ENCODE measurements around the gene CBL. TPM values are rescaled to one million over a fixed set of nuclear protein-coding genes. Genes with fewer than 3 reads are reported as not detected.
A peak's percentile ranks its signal among the peaks of the same experiment; 100 is the strongest.
"Not testable (repeated sequence)": the region's sequence is repeated elsewhere in the genome, so short reads cannot be mapped to it uniquely, and the experiment has no call there.

The CBL gene
- total RNA-seq, 3 donors from 2014 or later (not counting 1 experiment from before 2014, with no cell fraction given) = 29.0 to 32.5 (median 30.1) TPM

DNA sequence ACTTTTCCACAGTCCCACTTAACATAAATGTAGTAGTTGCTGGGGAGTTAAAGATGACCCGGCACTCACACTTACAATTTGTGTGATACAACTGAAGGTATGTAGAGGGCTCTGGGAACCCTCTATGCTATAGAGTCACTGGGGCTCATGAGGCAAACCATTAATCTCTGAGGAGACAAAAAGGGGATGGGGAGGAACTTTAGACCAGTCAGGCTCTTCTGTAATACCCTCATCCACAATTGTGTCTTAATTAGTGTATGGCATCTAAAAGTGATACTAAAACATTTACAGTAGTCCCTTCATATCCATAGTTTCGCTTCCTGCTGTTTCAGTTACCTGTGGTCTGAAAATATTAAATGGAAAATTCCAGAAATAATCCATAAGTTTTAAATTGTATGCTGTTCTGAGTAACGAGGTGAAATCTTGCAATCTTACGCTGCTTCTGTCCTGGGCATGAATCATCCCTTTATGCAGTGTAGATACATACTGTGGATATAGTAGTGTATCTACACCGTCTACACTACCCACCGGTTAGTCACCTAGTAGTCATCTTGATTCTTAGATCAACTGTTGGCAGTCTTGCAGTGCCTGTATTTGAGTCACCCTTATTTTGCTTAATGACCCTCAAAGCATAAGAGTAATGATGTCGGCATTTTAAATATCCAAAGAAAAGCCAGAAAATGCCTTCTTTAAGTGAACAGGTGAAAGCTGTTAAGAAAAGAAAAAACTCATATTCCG, 12.2 kb downstream of the CBL start:
- Histone ChIP-seq H3K27me3 (ENCODE audit: control insufficient read depth, insufficient read depth, low read length) (no peaks in the 10 kb centered on the region), H3K4me3 (ENCODE audit: low read length) (no peak overlapping the region), H3K4me1 (ENCODE audit: control insufficient read depth, insufficient read depth, low read length) (peaks cover 4% of the 10 kb centered on the region), H3K36me3 (ENCODE audit: control insufficient read depth, insufficient read depth, low read length) (no peaks in the 10 kb centered on the region), H3K9me3 (ENCODE audit: control insufficient read depth, insufficient read depth, low read length) (no peaks in the 10 kb centered on the region), H3K27ac (ENCODE audit: low read length) (no peak overlapping the region)
- H3K27ac Mint-ChIP-seq = peak overlapping the region in 1 of 2 donors; percentile 17
- no peak overlapping the region for H3K4me3 Mint-ChIP-seq
- WGBS (ENCODE audit: insufficient coverage) = 78% methylated on average over 6 of the region's 8 CpGs
- no peak for ATAC-seq
- no peaks in the 10 kb centered on the region for H3K36me3 Mint-ChIP-seq
- intact Hi-C loops (cut with micrococcal nuclease) = no loop called here
- peaks cover 19 to 20% of the 10 kb centered on the region in 2 donors for H3K4me1 Mint-ChIP-seq
- no peaks in the 10 kb centered on the region for H3K9me3 Mint-ChIP-seq
- no peak for DNase-seq
- TF ChIP-seq, protein P1, sequence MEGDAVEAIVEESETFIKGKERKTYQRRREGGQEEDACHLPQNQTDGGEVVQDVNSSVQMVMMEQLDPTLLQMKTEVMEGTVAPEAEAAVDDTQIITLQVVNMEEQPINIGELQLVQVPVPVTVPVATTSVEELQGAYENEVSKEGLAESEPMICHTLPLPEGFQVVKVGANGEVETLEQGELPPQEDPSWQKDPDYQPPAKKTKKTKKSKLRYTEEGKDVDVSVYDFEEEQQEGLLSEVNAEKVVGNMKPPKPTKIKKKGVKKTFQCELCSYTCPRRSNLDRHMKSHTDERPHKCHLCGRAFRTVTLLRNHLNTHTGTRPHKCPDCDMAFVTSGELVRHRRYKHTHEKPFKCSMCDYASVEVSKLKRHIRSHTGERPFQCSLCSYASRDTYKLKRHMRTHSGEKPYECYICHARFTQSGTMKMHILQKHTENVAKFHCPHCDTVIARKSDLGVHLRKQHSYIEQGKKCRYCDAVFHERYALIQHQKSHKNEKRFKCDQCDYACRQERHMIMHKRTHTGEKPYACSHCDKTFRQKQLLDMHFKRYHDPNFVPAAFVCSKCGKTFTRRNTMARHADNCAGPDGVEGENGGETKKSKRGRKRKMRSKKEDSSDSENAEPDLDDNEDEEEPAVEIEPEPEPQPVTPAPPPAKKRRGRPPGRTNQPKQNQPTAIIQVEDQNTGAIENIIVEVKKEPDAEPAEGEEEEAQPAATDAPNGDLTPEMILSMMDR (IDR thresholded peaks at IDR 0.05) = no peak
- no peaks in the 10 kb centered on the region for H3K27me3 Mint-ChIP-seq (ENCODE audit: low read depth in 2 of 2)

DNA sequence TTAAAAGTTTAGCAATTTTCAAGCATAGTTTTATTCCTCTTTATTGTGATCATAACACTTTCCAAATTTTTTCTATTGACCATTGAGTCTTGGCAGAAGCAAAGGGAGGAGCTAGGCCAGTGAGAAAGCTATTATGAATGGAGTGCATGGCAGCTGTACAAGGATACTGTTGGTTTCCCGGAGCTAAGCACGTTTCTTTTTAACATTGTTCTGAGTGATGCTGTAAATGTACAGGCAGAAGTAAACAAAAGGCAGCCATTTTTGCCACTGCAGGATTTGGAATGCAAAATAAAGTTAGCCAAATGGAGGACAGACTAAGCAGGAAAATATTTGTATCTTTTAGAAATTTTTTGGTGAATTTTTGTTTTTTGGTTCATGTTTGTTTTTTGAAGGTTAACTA, 16.2 kb downstream of the CBL start:
- intact Hi-C loops (cut with micrococcal nuclease) = no loop called here
- H3K4me1 Mint-ChIP-seq = peaks cover 31 to 32% of the 10 kb centered on the region in 2 donors
- DNase-seq (no peak), ATAC-seq (no peak)
- H3K27me3 Mint-ChIP-seq (ENCODE audit: low read depth in 2 of 2) = no peaks in the 10 kb centered on the region
- H3K27ac Mint-ChIP-seq = peak overlapping the region; percentile 10 to 45
- H3K9me3 Mint-ChIP-seq = no peaks in the 10 kb centered on the region
- Histone ChIP-seq H3K4me3 (ENCODE audit: low read length) (no peak overlapping the region), H3K4me1 (ENCODE audit: control insufficient read depth, insufficient read depth, low read length) (peaks cover 4% of the 10 kb centered on the region), H3K27me3 (ENCODE audit: control insufficient read depth, insufficient read depth, low read length) (no peaks in the 10 kb centered on the region), H3K9me3 (ENCODE audit: control insufficient read depth, insufficient read depth, low read length) (no peaks in the 10 kb centered on the region), H3K36me3 (ENCODE audit: control insufficient read depth, insufficient read depth, low read length) (no peaks in the 10 kb centered on the region), H3K27ac (ENCODE audit: low read length) (no peak overlapping the region)
- no peaks in the 10 kb centered on the region for H3K36me3 Mint-ChIP-seq
- H3K4me3 Mint-ChIP-seq = no peak overlapping the region
- 64% methylated on average over 2 of the region's 2 CpGs for WGBS (ENCODE audit: insufficient coverage)
- TF ChIP-seq, protein P1 (IDR thresholded peaks at IDR 0.05) = no peak

DNA sequence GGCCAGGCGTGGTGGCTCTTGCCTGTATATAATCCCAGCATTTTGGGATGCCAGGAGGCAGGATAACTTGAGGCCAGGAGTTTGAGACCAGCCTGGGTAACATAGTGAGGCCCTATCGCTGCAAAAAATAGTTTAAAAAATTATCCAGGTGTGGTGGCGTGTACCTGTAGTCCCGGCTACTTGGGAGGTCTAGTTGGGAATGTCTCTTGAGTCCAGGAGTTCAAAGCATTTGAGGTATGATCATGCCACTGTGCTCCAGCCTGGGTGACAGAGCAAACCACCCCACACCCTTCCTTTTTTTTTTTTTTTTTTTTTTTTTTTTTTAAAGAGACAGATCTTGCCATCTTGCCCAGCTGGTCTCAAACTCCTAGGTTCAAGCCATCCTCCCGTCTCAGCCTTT, 16.8 kb downstream of the CBL start:
- Histone ChIP-seq H3K4me3 (ENCODE audit: low read length) (no peak overlapping the region), H3K27me3 (ENCODE audit: control insufficient read depth, insufficient read depth, low read length) (no peaks in the 10 kb centered on the region), H3K9me3 (ENCODE audit: control insufficient read depth, insufficient read depth, low read length) (no peaks in the 10 kb centered on the region), H3K27ac (ENCODE audit: low read length) (no peak overlapping the region), H3K4me1 (ENCODE audit: control insufficient read depth, insufficient read depth, low read length) (peaks cover 4% of the 10 kb centered on the region), H3K36me3 (ENCODE audit: control insufficient read depth, insufficient read depth, low read length) (no peaks in the 10 kb centered on the region)
- ATAC-seq (no peak), DNase-seq (no peak)
- H3K4me3 Mint-ChIP-seq = no peak overlapping the region
- intact Hi-C loops (cut with micrococcal nuclease) = no loop called here
- H3K27me3 Mint-ChIP-seq (ENCODE audit: low read depth in 2 of 2) = no peaks in the 10 kb centered on the region
- peak overlapping the region in 1 of 2 donors; percentile 45 for H3K27ac Mint-ChIP-seq
- no peaks in the 10 kb centered on the region for H3K9me3 Mint-ChIP-seq
- peaks cover 30 to 33% of the 10 kb centered on the region in 2 donors for H3K4me1 Mint-ChIP-seq
- 100% methylated on average over 5 of the region's 5 CpGs for WGBS (ENCODE audit: insufficient coverage)
- no peaks in the 10 kb centered on the region for H3K36me3 Mint-ChIP-seq
- TF ChIP-seq, protein P1 (IDR thresholded peaks at IDR 0.05) = no peak

DNA sequence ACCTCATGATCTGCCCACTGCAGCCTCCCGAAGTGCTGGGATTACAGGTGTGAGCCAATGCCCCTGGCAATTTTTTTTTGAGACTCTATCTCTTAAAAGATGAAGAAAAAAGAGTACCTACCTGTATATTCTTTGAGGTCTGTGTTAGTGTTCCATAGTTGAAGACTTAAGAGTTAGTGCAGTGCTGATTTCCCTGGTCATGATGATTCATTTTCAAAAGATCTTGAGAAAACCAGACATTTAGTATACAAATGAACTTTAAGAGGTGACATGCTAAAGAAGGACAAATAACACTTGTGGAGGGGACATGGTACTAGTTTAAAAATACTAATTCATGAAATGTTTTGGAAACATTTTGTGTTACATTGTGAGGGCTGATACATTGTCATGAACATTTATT, 17.7 kb downstream of the CBL start:
- intact Hi-C loops (cut with micrococcal nuclease) = no loop called here
- no peak overlapping the region for H3K4me3 ChIP-seq (ENCODE audit: low read length)
- no peaks in the 10 kb centered on the region for H3K9me3 Mint-ChIP-seq
- H3K36me3 ChIP-seq (ENCODE audit: control insufficient read depth, insufficient read depth, low read length) = no peaks in the 10 kb centered on the region
- peaks cover 26 to 36% of the 10 kb centered on the region in 2 donors for H3K4me1 Mint-ChIP-seq
- DNase-seq (no peak), ATAC-seq (no peak)
- H3K4me3 Mint-ChIP-seq = no peak overlapping the region
- no peaks in the 10 kb centered on the region for H3K9me3 ChIP-seq (ENCODE audit: control insufficient read depth, insufficient read depth, low read length)
- no peaks in the 10 kb centered on the region for H3K27me3 Mint-ChIP-seq (ENCODE audit: low read depth in 2 of 2)
- 93% methylated on average over 1 of the region's 1 CpG for WGBS (ENCODE audit: insufficient coverage)
- H3K36me3 Mint-ChIP-seq = no peaks in the 10 kb centered on the region
- H3K27ac ChIP-seq (ENCODE audit: low read length) = no peak overlapping the region
- H3K27me3 ChIP-seq (ENCODE audit: control insufficient read depth, insufficient read depth, low read length) = no peaks in the 10 kb centered on the region
- H3K27ac Mint-ChIP-seq = no peak overlapping the region
- H3K4me1 ChIP-seq (ENCODE audit: control insufficient read depth, insufficient read depth, low read length) = peaks cover 13% of the 10 kb centered on the region
- TF ChIP-seq, protein P1 (IDR thresholded peaks at IDR 0.05) = no peak

DNA sequence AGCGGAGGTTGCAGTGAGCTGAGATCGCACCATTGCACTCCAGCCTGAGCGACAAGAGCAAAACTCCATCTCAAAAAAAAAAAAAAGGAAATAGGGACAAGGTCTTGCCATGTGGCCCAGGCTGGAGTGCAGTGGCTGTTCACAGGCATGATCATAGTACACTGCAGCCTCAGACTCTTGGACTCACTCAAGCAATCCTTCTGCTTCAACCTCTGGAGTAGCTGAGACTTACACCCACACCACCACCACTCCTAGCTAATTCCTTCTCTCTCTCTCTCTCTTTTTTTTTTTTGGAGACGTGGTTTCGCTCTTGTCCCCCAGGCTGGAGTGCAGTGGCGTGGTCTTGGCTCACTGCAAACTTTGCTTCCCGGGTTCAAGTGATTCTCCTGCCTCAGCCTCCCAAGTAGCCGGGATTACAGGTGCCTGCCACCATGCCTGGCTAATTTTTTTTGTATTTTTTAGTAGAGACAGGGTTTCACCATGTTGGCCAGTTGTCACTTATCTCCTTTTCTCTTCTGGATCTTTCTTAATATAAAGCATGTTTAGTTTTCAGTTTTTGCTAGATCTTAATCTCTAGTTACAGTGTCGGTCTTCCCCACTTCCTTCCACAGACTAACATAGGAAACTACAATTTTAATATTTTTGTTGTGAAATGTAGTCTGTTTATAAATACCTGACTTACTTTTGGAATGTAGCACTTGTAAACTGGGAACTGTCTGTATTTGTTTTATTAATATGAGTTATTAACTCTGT, 22.6 kb downstream of the CBL start:
- intact Hi-C loops (cut with micrococcal nuclease) = loop anchor here (5.0 kb wide), 1 partner anchor 34 kb away; no protein-coding TSS in a partner anchor

More for the DNA sequence above, 22.6 kb downstream of the CBL start:
- Mint-ChIP-seq H3K27ac (peak overlapping the region; percentile 48 to 79), H3K4me3 (peak overlapping the region; percentile 72), H3K4me1 (peaks cover 33 to 43% of the 10 kb centered on the region in 2 donors)
- not testable (repeated sequence) for DNase-seq; H3K9me3 Mint-ChIP-seq; H3K27me3 ChIP-seq (ENCODE audit: control insufficient read depth, insufficient read depth, low read length); H3K4me3 ChIP-seq (ENCODE audit: low read length); H3K36me3 Mint-ChIP-seq; H3K27me3 Mint-ChIP-seq (ENCODE audit: low read depth in 2 of 2); H3K9me3 ChIP-seq (ENCODE audit: control insufficient read depth, insufficient read depth, low read length)
- peak overlapping the region; percentile 14 for H3K27ac ChIP-seq (ENCODE audit: low read length)
- H3K4me1 ChIP-seq (ENCODE audit: control insufficient read depth, insufficient read depth, low read length) = peaks cover 16% of the 10 kb centered on the region
- WGBS (ENCODE audit: insufficient coverage) = 74% methylated on average over 8 of the region's 9 CpGs
- peak in 1 of 3 donors; percentile 50 for ATAC-seq
- H3K36me3 ChIP-seq (ENCODE audit: control insufficient read depth, insufficient read depth, low read length) = peaks cover 13% of the 10 kb centered on the region

Measured in natural killer cell (primary cell).